Measurements from ENCODE around the gene PTH2. TPM values are rescaled to one million over a fixed set of nuclear protein-coding genes. Genes with fewer than 3 reads are reported as not detected.

PTH2 gene
- total RNA-seq, 1 experiment from 2014 or later = 0.96 TPM

GRCh38 chr19:49390929-49391359 is 32.3 kb downstream of the PTH2 start:
- Histone ChIP-seq H2BK20ac (ENCODE audit: low read depth, low read length, poor library complexity, severe bottlenecking) (no peak overlapping the region), H3K4ac (ENCODE audit: low read depth, low read length) (no peak overlapping the region), H2BK5ac (ENCODE audit: insufficient read length, low read length) (no peak overlapping the region), H3K18ac (ENCODE audit: insufficient read length, low read depth, low read length) (no peak overlapping the region), H3K4me2 (ENCODE audit: insufficient read depth, insufficient read length, low read length) (no peak overlapping the region), H4K91ac (ENCODE audit: insufficient read length, low read depth, low read length) (no peak overlapping the region), H3K4me1 (ENCODE audit: insufficient read depth, low read length) (no peaks in the 10 kb centered on the region), H3K9ac (ENCODE audit: extremely low read depth, insufficient read length, low read length) (no peak overlapping the region), H4K20me1 (ENCODE audit: control insufficient read depth, insufficient read depth, insufficient read length) (no peaks in the 10 kb centered on the region), H3K23ac (ENCODE audit: insufficient read length, low read depth, low read length) (no peak overlapping the region), H3T11ph (ENCODE audit: low read length) (no peak overlapping the region), H3K56ac (ENCODE audit: insufficient read length, low read depth, low read length) (no peak overlapping the region), H2AK5ac (ENCODE audit: insufficient read length, low read length) (no peak overlapping the region), H4K8ac (replicated peaks; ENCODE audit: insufficient read length, low read depth, low read length) (no peak overlapping the region), H3K14ac (ENCODE audit: insufficient read depth, low read length) (no peak overlapping the region), H3K9me3 (ENCODE audit: control insufficient read depth, low read depth, low read length) (no peaks in the 10 kb centered on the region), H2AFZ (ENCODE audit: low read length) (no peak overlapping the region), H2BK12ac (ENCODE audit: insufficient read length, low read depth, low read length) (no peak overlapping the region), H3K27ac (ENCODE audit: insufficient read length, low read depth, low read length) (no peak overlapping the region), H2BK120ac (ENCODE audit: low read depth, low read length, poor library complexity, severe bottlenecking) (no peak overlapping the region), H3K79me1 (ENCODE audit: insufficient read depth, low read depth, low read length, poor library complexity, severe bottlenecking) (no peaks in the 10 kb centered on the region), H3K27me3 (ENCODE audit: insufficient read depth, low read length) (no peaks in the 10 kb centered on the region), H2BK15ac (ENCODE audit: low read depth, low read length) (no peak overlapping the region), H3K23me2 (ENCODE audit: insufficient read length, low read depth, low read length, poor library complexity, severe bottlenecking) (no peaks in the 10 kb centered on the region), H4K5ac (ENCODE audit: insufficient read length, low read depth, low read length) (no peak overlapping the region), H3K79me2 (ENCODE audit: insufficient read depth, low read length) (no peaks in the 10 kb centered on the region)
- H3K4me3 Mint-ChIP-seq = no peak overlapping the region
- no peak overlapping the region for H3K27ac Mint-ChIP-seq
- H3K4me1 Mint-ChIP-seq = peaks cover 17 to 35% of the 10 kb centered on the region in 2 experiments
- no CpG with 5 or more reads among the region's 9 CpGs for WGBS (ENCODE audit: extremely low coverage, insufficient read length, low lambda C conversion rate)
- H3K36me3 Mint-ChIP-seq (ENCODE audit: insufficient read depth in 1 of 3, low read depth in 3 of 3) = 0 out of 7 replicates have a peak, but pooled peaks cover 0 to 1% (median 0%) of the 10 kb centered on the region in 3 experiments
- H3K27me3 Mint-ChIP-seq (ENCODE audit: low read depth) = peaks cover 11% of the 10 kb centered on the region
- TF ChIP-seq CTCF (conservative IDR thresholded peaks at IDR 0.05) = no peak
- DNase-seq = no peak
- no peaks in the 10 kb centered on the region for H3K9me3 Mint-ChIP-seq
